Putamen (tissue), 1 donor: ENCODE measurements around the gene HTR7.

ENCODE experiments used
- DNase-seq: peaks from one replicate; pipeline ENCODE4 v3.0.0-alpha.2; 2016; ENCODE audit warnings: low spot score

HTR7 gene

DNA sequence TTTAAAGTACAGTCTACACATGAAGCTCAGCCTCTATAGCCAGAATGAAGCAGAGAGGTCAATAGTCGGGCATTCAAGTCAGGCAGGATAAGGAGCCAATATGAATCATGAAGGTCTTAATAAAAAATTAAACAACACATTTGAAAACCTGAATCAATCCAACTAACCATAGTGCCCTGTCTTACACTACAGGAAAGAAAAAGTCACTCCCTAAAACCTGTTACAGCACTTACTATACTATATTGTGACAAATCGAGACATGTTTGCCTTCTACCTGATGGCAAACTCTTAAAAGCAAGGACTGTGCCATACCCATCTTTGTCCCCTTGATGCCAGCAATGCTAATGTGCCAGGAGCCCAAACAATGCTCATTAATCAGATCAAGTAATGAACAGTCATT, 117.6 kb downstream of the HTR7 start:
- no peak for DNase-seq

DNA sequence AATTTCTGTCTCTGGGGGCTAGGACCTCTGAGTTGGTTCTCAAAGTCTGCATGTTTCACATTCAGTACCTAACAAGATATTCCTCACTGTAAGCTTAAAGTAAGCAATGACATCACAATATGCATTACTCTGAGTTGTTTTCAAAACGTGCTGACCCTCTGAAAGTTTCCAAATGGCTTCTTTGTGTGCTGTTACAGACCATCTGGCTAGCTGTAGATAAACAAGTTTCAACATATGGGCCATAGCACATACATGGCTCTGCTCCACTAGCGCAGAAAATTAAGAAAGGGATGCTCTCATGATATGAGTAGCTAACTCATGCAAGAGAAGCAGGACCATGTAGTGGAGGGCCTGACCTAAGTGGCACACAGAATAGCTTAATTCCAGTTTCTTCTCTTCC, 119.0 kb downstream of the HTR7 start:
- no peak for DNase-seq

DNA sequence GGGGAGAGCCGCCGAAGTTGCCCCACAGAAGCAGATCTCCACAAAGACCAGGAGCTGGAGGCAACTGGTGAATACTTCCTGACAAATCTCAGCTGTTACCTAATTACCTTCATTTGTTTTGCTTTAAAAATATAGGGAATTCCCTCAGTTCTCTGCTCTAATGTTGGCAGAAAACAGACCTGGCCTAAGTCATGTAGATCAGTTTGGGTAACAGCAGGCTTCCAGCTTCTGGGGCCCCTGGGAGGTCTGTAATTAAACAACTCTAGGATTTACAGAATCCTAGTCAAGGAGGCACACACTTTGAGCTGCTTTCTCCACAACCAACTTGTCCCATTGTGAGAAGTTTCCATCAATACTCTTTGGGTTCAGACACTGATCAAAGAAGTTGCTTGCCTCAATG, 123.4 kb downstream of the HTR7 start:
- no peak for DNase-seq

DNA sequence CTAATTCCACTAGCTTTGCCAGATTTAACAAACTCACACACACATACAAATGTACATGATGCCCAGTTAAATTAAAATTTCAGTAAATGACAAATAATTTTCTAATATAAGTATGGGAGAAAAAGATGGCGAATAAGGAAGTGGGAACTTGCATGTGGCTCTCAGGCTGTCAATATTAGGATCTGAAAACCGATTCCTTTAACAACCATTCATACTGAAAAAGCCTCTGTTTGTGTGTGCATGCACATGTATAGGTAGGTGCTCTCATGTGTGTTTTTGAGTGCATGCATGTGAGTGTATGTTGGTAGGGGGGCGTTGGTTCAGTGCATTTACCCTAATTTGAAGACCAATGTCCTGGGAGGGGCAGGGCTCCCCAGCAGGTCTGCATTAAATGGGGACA, 125.3 kb downstream of the HTR7 start:
- no peak for DNase-seq

DNA sequence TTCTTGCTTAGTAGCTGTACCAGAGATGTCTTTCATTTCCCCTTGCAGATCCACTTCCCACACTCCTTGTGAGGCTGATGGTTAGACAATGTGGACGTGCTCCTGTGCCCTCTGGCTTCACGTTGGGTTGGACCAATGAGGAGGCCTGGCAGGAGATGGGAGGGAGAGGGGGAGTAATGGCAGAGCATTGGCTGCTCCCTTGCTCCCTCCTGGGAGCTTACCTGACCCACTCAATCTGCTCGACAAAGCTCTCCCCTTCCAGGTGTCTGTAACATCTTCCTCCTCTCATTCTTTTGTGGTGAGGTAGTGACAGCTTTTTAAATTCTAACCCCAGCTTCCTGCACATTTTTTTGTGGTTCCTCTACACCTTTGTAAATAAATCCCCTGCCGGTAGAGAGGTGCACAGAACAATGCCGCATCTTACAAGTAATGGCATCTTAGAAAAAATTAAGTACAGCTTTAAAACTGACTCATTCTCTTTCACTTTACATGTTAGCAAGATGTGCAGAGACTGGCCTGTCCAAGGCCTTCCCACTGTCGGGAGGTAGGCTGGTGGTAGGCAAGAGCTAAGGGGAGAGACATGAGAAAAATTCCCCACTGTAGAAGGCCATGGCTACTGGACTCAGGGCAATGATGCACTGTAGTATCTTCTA, 134.3 kb downstream of the HTR7 start:
- no peak for DNase-seq

DNA sequence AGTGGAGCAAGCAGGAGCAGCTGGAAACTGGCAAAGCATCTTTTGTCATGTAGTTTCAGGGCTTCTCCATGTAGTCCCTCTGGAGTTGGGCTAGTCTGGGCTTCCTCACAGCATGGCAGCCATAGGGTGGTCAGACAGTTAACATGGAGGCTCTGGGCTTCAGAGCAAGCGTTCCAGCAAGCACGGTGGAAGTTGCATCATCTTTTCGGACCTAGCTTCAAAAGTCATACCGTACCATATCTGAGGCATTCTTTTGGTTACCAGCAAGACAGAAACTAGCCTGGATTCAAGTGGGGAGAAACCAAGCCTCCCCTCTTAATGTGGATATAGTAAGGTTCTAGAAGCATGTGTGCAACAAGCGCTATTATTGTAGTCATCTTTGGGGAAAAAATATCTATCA, 135.0 kb downstream of the HTR7 start:
- DNase-seq = no peak

DNA sequence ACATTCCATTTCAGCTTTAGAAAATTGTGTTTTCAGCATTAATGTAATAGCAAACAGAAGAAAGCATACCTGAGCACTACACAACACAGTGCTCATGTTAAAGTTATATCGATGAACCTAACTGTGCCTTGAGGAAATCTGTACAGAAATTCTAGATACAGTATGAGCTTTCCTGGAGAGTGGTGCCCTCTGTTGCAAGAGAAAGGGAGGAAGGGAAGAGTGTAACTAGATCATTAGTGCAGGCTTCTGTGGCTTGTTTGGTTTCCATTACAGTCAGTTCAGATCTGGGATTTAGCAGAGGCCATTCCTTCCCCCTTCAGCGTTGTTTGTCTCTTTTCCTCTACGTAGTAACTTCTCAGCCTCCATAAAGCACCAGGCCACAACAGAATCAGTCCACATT, 139.7 kb downstream of the HTR7 start:
- no peak for DNase-seq

DNA sequence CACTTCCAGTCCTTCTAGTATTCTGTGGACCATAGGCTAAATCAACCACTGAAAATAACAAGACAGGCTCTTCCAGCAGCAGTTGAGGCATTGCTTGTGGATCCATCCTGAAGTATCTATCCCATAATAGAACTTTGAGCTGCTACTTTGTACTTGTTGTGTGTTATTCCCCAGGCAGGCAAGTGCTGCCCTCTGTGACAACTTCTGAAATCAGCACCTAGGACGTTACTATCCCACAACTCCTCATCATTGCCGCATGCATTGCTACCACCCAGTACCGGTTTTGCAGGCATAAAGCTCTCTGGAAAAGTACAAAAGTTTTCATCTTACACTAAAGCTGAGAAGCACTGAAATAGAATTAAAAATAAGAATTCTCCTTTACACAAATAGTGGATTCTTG, 145.3 kb downstream of the HTR7 start:
- DNase-seq = no peak

DNA sequence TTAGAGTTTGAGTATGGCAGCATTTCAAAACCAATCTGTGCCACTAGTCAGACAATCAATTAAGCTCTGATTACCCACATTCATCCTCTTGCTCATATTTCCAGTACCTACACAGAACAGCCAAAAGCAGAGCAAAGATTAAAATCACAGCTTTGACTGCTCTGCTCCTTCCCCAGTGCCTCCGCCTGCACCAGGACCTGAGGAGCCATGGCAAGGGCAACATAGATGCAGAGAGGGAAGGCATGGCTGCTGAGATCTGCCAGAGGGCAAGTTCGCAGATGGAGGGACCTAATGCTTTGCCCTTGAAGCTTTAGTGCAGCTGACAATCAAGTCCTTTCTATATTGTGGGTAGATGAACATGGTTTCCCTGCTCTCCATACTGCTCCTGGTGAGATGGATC, 148.1 kb downstream of the HTR7 start:
- no peak for DNase-seq

DNA sequence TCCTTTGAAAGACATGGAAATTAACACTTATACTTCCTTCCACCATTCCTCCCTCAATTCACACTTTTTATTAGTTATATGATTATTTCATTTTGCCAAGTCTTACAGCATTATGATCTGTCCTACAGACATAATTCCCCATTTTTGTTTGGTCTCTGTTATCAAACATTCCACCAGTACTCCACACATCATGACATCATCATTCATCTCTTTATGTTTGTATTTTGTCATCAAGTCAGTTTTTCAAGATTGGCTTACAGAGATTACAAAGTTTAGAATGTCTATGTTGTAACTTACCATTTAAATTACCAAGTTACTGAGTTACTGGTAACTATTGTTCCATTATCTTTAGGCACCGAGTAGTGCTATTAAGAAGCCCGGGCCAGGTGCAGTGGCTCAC, 150.2 kb downstream of the HTR7 start:
- no peak for DNase-seq

DNA sequence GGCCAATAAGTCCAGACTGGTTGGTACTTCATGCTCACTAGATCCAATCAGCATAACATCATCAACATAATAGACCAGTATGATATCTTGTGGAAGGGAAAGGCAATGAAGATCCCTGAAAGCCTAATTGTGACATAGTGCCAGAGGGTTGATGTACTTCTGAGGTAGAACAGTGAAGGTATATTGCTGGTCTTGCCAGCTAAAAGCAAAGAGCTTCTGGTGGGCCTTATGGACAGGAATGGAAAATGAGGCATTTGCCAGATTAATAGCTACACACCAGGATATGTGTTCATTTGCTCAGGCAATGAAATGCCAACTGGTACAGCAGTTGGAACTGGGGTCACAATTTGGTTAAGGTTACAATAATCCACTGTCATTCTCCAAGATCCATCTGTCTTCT, 156.4 kb downstream of the HTR7 start:
- DNase-seq = no peak

DNA sequence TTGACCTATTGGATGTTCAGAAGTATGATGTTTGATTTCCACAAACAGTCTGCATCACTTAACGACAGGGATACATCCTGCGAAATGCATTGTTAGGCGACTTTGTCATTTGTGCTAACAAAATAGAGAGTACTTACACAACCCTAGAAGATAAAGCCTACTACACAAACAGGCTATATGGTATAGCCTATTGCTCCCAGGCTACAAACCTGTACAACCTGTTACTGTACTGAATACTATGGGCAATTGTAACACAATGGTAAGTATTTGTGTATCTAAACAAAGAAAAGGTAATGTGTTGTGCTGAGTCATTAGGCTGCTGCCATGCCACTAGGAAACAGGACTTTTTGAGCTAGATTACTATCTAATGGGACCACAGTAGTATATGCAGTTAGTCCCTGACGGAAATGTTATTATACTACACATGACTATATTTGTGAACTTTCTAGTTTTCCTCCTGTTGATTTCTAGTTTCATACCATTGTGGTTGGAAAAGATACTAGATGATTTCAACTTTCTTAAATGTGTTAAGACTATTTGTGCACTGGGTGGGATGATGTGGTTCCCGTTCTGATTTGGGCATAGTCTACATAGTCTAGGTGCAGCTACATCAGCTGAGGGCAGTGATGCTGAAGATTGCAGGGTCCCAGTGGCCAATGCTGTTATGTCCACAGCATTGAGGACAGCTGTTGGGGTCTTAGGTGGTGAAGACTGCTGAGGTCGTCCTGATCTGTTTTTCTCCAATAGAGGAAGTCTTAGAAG, 161.7 kb downstream of the HTR7 start:
- no peak for DNase-seq
